ENCODE results near the gene FHOD3.
"Not testable (repeated sequence)": the region's sequence is repeated elsewhere in the genome, so short reads cannot be mapped to it uniquely, and the experiment has no call there.

Gene FHOD3

DNA sequence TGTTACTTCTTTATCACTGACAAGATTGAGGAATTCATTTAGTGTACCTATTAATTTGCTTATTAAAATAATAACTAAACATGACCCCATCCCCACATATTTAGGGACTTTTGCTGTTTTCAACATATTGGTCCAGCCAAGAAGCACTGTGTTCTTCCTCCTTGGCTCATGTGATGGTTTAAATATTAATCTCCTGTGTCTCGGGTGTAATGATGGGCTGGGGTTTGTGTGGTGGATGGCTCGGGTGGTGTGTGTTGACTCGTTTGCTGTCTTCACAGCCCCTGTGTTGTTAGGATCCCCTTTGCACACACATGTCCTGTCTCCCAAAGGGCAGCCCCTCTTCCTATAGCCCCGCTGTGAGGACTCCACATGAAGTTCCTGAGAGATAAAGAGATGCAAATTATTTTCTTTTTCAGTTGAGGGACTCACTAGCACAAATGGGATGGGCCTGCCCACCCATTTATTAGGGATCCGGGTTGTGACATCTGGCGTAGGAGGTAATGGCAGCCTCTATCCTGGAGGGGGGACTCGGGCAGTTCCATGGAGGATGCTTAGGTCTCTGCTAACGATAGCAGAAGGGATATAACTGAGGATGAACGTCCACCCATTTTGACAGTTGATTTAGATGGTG lies 53.4 kb downstream of the FHOD3 start:
- DNase-seq (ENCODE audit: low read depth in 2 of 2), result no peak

DNA sequence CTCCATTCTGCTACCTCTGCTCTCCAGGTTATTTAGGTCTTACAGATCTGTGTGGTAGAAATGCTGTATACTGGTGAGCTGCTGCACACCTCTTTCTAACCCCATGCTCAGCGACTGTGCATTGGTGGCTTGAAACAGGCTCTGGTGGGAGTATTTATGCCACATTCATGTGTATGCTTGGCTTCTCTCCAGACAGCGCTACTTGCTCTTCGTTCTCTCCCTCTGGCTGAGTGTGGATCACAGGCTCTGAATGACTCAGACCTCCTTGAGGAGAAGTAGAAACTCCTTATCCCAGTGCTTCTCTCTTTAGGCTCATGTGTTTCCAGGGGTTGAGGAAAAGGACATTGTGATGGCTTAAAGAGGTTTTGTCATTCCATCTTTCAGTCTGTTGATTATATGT lies 54.9 kb downstream of the FHOD3 start:
- DNase-seq (ENCODE audit: low read depth in 2 of 2), result no peak

DNA sequence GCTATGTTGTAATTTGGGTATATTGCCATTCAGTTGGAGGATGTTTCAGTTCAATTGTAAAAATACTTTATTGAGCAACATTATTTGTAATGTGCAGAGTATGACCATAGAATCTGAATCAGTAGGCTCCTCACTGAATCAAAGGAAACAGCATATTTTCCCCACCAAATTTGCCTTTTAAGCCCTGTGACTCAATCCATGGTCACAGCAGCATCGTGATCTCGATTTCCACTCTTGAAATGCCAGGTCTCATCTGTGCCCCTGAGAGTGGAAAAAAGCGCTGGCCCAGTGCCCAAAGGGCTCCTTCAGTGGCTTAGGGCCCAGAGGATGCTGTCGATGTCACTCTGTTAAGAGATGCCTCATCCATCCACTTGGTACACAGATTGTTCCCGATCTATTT lies 57.5 kb downstream of the FHOD3 start:
- DNase-seq (ENCODE audit: low read depth in 2 of 2), result peak; percentile 2 to 19

DNA sequence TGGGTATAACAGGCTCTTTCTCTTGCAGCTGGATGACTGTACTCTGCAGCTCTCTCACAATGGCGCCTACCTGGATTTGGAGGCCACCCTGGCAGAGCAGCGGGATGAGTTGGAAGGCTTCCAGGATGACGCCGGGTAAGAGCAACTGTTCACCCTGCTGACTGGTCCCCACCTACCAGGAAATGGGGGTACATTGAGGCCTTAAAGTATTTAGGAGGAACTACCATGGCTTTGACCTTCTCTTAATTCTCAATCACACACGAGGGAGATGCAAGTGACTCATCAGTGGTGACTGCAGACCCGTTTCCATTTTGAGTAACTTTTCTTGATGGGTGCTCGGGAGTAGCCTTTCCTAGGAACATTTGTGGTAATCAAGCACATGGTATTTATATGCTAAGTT lies 58.0 kb downstream of the FHOD3 start:
- DNase-seq (ENCODE audit: low read depth in 2 of 2), result no peak

DNA sequence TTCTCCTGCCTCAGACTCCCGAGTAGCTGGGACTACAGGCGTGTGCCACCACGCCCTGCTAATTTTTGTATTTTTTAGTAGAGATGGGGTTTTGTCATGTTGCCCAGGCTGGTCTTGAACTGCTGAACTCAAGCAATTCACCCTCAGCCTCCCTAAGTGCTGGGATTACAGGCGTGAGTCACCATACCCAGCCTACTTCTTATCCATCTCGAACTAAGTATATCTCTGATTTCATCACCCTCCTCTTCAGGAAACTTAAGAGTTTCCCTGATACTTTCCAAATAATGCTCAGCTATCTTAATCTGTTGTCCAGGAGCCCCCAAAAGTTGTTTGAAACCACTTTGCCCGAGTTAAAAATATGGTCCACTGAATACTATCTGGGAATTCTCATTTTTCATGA lies 59.2 kb downstream of the FHOD3 start:
- not testable (repeated sequence) for DNase-seq (ENCODE audit: low read depth in 2 of 2)

DNA sequence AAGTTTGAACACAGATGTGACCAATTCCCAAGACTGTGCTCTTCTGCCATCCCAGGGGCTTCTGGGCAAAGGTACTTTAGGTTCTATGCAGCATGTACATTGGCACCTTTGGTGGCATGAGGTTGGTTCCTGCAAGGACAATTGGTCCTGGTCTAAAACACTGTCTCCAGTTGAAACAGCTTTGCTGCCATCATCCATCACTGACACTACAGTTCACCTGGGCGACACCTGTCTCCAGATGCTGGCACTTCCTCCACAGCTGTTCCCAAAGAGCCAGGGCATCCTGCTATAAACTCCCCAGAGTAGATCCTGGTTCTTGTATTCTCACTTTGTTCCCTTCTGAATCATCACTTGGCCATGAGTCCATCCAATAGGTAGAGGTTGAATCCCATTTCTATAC lies 60.6 kb downstream of the FHOD3 start:
- DNase-seq (ENCODE audit: low read depth in 2 of 2), result no peak

DNA sequence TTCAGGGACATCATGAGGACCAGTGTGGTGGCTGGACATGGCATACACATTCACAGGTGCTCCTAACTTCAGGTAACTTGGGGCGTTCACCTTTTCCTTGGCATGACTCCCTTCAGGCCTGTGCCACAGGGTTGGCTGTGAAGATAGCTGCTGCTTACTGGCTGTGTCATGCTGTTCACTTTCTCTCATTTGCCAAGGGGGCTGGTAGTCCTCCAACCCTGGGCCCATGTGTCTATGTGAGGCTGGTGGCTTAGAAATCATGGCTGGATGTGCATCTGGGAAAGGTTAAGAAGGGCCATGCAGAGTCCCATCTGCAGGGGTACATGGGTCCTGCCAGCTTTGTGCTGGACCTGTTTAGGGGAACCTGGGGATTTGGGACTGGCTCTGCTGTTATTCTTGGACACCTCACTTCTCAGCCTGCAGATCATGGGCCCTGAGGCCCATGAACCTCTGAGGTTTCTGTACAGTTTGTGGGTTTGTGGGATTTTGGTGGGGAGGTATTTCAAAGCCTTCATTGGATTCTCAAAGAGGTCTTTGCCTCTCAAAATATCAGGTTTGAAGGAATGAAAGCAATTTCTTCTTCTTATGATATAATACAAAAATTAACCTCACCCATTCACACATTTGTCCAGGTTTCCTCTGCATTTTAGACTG lies 62.9 kb downstream of the FHOD3 start:
- DNase-seq (ENCODE audit: low read depth in 2 of 2), result no peak

DNA sequence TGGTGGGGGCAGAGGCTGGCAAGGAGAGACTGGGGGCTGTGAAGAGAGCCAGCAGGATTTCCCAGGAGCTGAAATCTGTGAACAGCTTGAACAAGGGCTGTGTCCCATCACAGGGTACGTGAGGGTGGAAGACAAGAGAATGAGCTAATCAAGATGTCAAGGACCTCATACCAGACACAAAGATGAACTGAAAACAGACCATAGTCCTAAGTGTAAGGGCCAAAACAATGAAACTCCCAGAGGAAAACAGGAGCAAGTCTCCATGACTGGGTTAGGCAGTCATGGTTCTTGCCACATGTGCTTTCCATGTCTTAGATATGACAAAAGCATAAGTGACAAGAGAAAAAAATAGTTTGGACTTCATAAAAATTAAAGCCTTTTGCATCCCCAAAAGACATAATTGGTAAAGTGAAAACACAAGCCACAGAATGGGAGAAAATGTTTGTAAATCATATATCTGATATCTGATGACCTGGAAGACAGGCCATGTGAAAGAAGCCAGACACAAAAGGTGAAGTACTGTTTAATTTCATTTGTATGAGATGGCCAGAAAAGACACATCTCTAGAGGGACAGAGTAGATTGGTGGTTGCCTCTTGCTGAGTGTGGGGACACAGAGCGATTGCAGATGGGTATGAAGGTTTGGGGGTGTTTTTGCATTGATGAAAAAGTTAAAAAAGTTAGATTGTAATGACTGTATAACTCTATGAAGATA lies 67.6 kb downstream of the FHOD3 start:
- DNase-seq (ENCODE audit: low read depth in 2 of 2), result no peak

DNA sequence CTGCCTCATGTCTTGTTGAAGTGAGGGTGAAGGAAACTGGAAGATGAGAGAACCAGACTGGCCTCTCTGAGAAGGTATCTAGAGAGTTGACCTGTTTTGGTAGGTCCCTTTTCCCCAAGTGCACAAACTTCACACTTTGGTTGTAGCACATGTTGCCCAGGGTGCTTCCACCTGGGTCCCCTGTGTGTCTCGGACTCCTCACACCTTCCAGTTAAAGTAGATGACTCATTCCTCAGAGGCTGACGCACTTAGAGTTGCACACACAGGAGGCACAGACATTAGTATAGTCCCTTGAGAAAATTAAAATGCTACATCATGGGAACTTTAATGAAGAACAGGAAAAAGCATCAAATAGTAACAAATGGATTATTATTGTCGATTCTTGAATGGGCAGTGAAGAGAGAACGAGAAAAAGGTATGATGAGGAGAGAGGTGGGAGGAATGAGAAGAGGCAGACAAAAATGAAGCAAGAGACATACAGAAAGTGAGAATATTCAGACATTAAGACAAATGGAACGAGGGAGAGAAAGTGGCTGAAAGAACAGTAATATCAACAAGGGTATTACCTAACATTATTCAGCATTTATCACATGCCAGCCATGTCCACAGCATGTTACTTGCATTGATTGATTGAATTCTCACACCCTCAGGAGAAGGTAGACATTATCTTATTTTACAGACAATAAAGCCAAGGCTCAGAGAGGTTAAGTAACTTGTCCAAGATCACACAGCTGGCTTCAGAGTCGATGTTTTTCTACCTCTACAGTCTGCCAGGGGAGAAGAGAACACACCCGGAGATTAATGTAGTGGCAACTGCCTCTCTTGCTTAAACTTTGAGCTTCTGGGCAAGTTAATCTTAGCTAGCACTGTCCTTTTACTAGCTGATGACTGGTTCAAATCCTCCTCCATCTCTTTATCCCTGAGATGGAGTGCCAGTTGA lies 68.6 kb downstream of the FHOD3 start:
- no peak for DNase-seq (ENCODE audit: low read depth in 2 of 2)

DNA sequence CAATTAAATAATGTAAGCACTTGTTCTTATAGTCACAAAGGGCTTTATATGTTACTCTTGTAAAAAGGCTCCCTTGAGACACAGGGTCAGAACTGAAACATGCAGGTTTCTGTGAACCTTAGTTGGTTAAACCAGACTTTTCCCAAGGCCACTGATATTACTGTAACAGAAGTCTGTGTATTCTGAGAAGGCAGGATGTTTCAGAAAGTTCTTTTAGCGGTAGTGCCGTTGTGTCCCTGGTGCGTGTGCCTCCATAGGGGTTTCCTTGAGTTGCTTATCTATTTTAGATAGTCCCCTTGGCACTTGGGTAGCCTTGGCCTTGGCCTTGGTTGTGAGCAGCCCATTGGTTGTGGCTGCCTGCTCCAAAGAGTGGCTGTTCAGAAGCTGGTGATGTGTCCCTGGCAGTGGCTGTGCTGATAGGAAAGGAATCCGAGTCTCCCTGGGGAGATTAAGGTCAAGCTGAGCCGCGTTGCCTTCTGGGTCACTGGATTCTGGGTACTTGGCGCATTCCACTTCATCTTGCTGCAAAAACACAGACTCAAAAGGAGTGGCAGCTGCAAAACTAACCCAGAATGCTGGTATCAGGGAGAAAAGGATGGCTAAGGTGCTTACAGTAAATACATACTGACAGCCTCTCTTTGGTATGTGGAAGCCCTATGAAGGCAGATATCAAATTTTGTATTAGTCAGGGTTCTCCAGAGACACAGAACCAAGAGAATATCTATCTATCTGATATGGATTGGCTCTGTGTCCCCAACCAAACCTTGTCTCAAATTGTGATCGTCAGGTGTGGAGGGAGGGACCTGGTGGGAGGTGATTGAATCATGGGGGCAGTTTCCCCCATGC lies 69.7 kb downstream of the FHOD3 start:
- DNase-seq (ENCODE audit: low read depth in 2 of 2), result no peak

DNA sequence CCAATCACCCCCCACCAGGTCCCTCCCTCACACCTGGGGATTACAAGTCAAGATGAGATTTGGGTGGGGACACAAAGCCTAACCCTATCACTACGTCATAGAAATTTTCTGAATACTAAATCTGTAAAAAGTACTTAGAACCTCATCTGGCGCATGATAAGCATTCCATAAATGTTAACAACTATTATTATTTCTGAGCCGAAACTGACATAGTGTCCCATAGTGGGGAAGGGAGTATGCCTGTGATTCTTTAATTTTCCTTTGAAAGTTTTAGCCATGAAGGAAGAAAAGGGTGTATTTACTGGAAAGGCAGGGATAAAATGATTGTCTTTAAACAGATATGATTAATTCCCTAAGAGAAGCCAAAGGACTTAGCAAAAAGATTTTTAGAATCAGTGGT lies 71.4 kb downstream of the FHOD3 start:
- no peak for DNase-seq (ENCODE audit: low read depth in 2 of 2)

DNA sequence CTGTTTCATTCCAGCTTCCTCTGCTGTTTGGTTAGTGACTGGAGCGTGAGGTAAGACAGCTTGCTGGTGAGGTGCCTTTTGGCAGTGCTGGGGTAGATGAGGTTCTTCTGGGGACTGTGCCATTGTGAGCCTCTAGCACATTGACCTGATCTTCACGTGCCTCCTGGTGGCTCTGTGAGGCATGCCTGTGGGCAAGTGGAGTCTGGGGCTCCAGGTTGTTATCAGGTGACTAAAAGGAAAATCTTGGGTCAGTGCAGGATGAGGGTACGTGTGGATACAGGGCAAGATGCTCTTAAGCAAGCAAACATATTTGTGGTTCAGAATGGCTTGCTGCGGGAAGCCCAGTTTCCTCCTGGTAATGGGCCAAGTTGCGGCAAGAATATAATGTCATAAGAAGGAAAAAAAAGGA lies 75.4 kb downstream of the FHOD3 start:
- DNase-seq (ENCODE audit: low read depth in 2 of 2), result no peak

DNA sequence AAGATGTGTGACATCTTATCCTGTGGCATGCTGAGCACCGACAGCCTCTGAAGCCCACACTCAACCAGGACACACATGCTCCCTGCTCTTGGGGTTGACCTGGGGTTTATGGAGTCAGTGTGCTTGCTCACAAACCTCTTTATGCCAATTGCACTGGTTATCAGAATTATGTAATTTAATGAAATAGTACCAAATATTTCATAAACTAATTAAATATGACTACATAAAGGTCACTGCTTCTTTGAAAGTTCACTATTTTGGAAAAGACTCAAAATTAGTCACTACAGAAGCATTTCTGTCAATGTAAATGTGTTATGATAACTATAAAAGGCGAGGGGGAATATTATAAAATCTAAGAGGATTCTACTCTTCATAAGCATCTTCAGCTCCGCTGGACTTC lies 76.7 kb downstream of the FHOD3 start:
- DNase-seq (ENCODE audit: low read depth in 2 of 2), result no peak

DNA sequence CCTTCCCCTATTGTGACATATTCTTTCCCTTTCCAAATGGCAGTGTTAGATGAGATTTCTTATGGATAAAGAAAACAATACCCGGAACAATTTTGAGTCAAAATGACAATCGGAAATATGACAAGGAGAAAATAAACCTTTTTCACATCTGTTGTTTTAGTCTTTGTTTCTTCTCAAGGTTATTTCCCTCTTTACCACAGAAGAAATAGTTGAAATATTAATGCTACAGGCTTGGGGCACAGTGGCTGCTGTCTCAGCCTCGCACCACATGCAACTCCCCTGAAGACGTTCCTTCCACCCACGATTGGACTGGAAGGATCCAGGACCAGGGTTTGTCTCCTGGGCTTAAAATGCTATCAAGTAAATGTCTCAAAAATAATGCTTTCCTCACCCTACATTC lies 77.6 kb downstream of the FHOD3 start:
- DNase-seq (ENCODE audit: low read depth in 2 of 2), result no peak

DNA sequence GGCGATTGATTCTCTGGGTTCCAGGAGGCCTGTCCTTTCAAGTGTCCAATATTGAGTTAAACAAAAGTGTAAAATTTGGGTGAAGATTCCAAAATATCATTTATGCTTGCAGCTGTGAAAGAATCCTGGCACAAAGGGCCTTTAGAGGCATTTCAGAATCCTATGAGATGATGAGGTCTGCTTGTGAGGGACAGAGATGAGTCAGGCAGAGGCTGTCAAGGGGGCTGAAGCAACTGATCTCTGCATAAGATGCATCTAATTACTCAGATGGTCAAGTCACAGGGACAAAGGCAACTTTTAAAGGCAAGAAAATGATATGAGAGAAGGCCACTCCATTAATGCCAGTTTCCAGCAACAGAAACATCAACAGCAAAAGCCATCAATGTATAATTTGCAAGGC lies 78.8 kb downstream of the FHOD3 start:
- no peak for DNase-seq (ENCODE audit: low read depth in 2 of 2)

DNA sequence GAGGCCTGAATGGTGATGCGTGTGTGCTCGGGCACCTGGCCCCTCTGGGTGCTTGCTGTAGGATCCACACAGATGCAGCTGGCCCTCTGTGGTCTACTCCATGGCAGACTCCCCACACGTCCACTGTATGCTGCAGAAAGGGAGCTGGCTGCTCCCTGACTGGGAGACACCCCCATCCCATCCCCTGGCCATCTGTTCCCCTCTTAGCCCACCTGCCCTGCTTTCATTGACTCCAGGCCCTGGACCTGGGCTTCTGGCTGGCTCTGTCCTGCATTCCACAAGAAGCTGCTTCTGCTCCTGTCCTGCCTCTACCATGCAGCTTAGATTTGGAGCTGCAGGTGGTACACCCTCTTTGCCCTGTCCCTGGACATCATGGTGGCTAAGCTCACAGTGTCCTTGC lies 80.1 kb downstream of the FHOD3 start:
- DNase-seq (ENCODE audit: low read depth in 2 of 2), result no peak

DNA sequence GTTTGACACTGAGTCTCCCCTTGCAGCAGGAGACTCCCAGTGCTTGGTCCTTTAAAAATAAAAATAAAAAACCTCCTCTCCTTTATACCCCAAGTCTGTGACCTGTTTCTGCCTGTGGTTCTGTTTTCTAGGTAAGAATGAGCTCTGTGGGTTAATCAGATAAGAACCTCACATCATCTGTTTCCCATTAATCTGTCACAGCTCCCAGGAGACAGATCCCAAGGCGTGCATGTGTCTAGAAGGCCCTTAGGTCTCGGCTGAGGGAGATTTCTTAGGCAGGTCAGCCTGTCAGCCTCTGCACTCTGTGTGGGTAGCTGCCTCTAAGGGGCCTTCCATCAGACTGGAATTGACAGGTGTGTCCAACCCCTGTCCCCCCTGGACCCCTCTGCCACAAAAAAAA lies 80.7 kb downstream of the FHOD3 start:
- no peak for DNase-seq (ENCODE audit: low read depth in 2 of 2)

DNA sequence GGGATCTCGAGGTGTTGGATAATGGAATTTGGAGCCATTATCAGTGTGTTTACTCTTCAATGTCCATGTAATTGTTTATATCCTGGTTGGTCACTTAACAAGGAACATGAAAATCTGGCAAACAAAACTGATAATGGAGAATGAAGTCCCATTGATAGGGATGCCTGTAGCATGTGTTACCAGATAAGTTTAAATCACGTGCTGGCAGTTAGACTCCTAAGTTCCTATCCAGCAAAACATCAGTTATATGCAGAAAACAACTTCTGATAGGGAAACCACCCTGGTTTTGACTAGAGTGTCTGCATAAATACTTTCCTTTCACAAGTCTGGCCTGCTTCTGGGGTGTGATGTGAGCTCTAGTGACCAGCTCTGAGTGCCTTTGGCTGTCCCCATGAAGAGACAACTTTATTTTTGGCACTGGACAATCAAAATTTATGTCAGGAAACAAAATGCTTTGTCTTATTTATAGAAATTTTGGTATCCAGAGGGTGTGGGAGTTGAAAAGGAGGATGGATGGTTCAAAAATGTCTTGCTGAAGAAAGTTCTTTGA lies 82.0 kb downstream of the FHOD3 start:
- DNase-seq (ENCODE audit: low read depth in 2 of 2), result no peak

DNA sequence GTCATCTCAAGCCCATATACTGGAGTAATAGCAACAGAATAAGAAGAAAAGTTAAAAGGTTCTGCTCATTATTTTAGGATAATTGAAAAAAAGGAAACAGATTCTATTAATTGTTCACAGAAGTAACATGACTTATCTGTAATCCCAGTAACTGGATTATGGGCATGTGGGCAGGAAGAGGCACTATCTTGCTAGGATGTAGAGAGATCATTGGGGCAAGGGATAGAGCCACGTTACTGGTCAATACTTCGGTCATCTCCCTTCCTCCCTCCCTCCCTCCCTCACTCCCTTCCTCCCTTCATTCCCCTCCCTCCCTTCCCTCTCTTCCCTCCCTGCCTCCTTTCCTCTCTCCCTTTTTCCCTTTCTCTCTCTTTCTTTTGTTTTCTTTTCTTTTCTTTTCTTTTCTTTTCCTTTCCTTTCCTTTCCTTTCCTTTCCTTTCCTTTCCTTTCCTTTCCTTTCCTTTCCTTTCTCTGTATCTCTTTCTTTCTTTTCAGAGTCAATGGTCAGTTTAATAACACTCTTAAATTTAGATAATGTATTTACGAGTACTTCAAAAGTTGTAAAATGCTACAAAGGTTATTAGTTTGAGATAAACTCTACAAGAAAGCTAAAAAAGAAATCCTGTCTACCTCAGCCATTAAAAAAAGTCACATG lies 82.8 kb downstream of the FHOD3 start:
- DNase-seq (ENCODE audit: low read depth in 2 of 2), result no peak

DNA sequence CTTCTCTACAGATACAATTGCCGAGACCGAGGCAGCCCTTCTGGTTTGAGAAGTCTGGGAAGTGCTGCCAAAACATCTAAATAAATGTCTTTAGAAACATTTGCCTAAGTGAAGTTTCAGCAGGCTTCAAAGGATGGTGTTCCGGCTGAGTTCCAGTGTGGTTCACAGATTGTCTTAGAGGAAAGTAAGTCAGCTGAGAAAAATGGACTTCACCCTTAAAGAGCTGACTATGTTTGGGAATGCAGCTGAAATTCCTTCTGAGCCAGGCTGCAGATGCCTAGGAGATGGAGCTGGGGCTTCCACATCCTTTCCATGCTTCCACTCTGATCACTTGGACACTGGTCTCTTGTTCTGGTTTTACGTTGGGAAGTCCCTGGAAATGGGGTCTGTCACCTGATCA lies 83.6 kb downstream of the FHOD3 start:
- no peak for DNase-seq (ENCODE audit: low read depth in 2 of 2)

All from stimulated activated CD4-positive, alpha-beta T cell treated with anti-CD3 and anti-CD28 coated beads, Interleukin-15, amount 100 ng/mL, for 48 hours (primary cell).